ENCODE results near the gene COL9A1. TPM values are rescaled to one million over a fixed set of nuclear protein-coding genes. Genes with fewer than 3 reads are reported as not detected.

The COL9A1 gene
- total and polyA plus RNA-seq, 9 of the 15 experiments (the other 6 are each of a cell fraction or from before 2014, with no cell fraction given), result 0.01 to 0.13 (median 0.06) TPM; not detected in 1

DNA sequence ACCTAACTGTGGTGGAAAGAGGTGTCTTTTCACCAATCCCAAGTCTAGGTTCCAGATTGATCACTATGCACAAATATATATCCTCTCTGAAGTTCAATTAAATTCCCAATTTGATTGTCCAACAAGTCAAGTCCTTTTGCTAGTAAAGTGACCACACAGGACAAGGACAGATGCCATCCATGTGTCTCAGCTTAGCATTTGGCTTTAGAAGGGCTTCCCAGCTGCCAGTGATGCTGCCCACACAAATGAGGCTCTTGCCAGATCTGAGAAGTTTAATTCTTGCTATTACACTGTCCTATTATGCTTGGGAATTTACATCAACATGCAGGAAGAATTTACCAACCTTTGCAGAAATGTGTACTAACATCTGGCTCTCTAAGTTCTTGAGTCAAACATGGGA is 108.5 kb downstream of the COL9A1 start (continued):
- TF ChIP-seq, protein P1, sequence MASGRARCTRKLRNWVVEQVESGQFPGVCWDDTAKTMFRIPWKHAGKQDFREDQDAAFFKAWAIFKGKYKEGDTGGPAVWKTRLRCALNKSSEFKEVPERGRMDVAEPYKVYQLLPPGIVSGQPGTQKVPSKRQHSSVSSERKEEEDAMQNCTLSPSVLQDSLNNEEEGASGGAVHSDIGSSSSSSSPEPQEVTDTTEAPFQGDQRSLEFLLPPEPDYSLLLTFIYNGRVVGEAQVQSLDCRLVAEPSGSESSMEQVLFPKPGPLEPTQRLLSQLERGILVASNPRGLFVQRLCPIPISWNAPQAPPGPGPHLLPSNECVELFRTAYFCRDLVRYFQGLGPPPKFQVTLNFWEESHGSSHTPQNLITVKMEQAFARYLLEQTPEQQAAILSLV (tag; IDR thresholded peaks at IDR 0.05), result no peak
- TF ChIP-seq TAL1 (IDR thresholded peaks at IDR 0.05) (no peak), SNRNP70 (optimal IDR thresholded peaks at IDR 0.05; ENCODE audit: low read depth, low read length) (no peak), HDAC2 (IDR thresholded peaks at IDR 0.05) (no peak)

DNA sequence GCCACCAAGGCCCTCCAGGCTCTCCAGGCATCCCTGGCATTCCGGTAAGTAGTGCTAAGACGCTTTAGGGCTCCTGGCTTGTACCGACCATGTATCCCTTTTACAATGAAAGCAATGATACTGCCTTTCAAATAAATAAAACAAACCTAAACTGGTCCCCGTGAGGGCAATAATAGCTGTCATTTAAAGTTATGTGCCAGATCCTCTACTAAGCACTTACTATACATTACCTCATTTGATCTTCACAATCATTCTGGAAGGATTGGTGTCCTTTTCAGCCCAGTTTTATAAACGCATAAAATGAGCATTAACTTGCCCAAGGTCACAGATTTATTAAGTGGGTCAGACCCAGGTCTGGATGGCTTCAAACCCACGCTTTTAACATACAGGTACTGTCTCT is 114.7 kb downstream of the COL9A1 start:
- Histone ChIP-seq H2AFZ (ENCODE audit: low read depth, low read length) (no peak overlapping the region), H3K27ac (ENCODE audit: extremely low read depth, low read depth, low read length) (no peak overlapping the region), H4K20me1 (replicated peaks; ENCODE audit: control insufficient read depth, insufficient read depth, low read length) (no peaks in the 10 kb centered on the region), H3K4me2 (ENCODE audit: insufficient read depth, low read length) (no peak overlapping the region), H3K9ac (ENCODE audit: insufficient read depth in 1 of 2, low read depth in 2 of 2, low read length in 2 of 2) (no peak overlapping the region), H3K79me2 (ENCODE audit: control insufficient read depth, insufficient read depth, low read length) (no peaks in the 10 kb centered on the region), H3K27me3 (ENCODE audit: control insufficient read depth in 2 of 2, insufficient read depth in 2 of 2, low read length in 2 of 2) (peaks cover 0 to 3% of the 10 kb centered on the region in 2 experiments; a peak in 2 of 5 replicates), H3K4me3 (no peak overlapping the region), H3K36me3 (ENCODE audit: control insufficient read depth, insufficient read depth, low read length) (no peaks in the 10 kb centered on the region), H3K9me3 (replicated peaks; ENCODE audit: control insufficient read depth, insufficient read depth, low read depth, low read length) (no peaks in the 10 kb centered on the region), H3K4me1 (replicated peaks in 1 of 2; ENCODE audit: control insufficient read depth in 2 of 2, insufficient read depth in 2 of 2, low read length in 2 of 2) (no peaks in the 10 kb centered on the region), H3K9me1 (ENCODE audit: control insufficient read depth, insufficient read depth, low read length) (no peaks in the 10 kb centered on the region)
- no TSS peak for BruUV-seq (replicated peaks)
- CTCF ChIA-PET (ENCODE audit: low intra/inter-chr PET ratio), result no interaction called here
- DNase-seq (ENCODE audit: extremely low read depth in 1 of 4, low spot score in 3 of 4), result no peak
- no peak for ATAC-seq
- intact Hi-C loops (cut with micrococcal nuclease) (no loop called here), in situ Hi-C loops (cut with MboI) (no loop called here)
- 0% methylated on average over 6 of the region's 6 CpGs for WGBS (ENCODE audit: insufficient coverage, low coverage, missing lambda C conversion rate)
- no peak for FAIRE-seq
- TF ChIP-seq ZNF785 (CRISPR knock-in tag; IDR thresholded peaks at IDR 0.05), result no peak
- TF ChIP-seq SMAD3 (CRISPR knock-in tag; conservative IDR thresholded peaks at IDR 0.05), result no peak
- no peak for TF ChIP-seq SRSF1 (IDR thresholded peaks at IDR 0.05; ENCODE audit: low read depth, low read length)
- no peak for TF ChIP-seq ZNF507 (tag; conservative IDR thresholded peaks at IDR 0.05)
- TF ChIP-seq, protein P2, sequence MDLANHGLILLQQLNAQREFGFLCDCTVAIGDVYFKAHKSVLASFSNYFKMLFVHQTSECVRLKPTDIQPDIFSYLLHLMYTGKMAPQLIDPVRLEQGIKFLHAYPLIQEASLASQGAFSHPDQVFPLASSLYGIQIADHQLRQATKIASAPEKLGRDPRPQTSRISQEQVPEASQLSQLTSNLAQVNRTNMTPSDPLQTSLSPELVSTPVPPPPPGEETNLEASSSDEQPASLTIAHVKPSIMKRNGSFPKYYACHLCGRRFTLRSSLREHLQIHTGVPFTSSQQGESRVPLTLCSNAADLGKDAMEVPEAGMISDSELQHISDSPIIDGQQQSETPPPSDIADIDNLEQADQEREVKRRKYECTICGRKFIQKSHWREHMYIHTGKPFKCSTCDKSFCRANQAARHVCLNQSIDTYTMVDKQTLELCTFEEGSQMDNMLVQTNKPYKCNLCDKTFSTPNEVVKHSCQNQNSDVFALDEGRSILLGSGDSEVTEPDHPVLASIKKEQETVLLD (IDR thresholded peaks at IDR 0.05), result no peak
- TF ChIP-seq MAFK (IDR thresholded peaks at IDR 0.05; ENCODE audit: low read length), result no peak
- POLR2A ChIA-PET, result interaction anchor here (0.6 kb wide), 1 partner anchor 357 kb away, joined by 3 read pairs; no protein-coding TSS in a partner anchor

All from K562 (cell line).